Glutamatergic neuron (in vitro differentiated cells): ENCODE measurements around the gene TRPM8. TPM values are rescaled to one million over a fixed set of nuclear protein-coding genes. Genes with fewer than 3 reads are reported as not detected.

ENCODE experiments used
- DNase-seq: peaks from one replicate; pipeline ENCODE4 v3.0.0; 2022
- H3K27ac Mint-ChIP-seq: one replicate; pipeline ENCODE4 v1.8.0; 2020; ENCODE audit warnings: mild to moderate bottlenecking, mixed read lengths, inconsistent platforms; ENCODE audit not compliant: unreplicated experiment
- H3K27me3 Mint-ChIP-seq: one replicate; pipeline ENCODE4 v1.8.0; 2020; ENCODE audit warnings: mild to moderate bottlenecking, moderate library complexity, mixed read lengths, inconsistent platforms; ENCODE audit not compliant: unreplicated experiment
- H3K36me3 Mint-ChIP-seq: one replicate; pipeline ENCODE4 v1.8.0; 2020; ENCODE audit warnings: mild to moderate bottlenecking, mixed read lengths, inconsistent platforms; ENCODE audit not compliant: unreplicated experiment
- H3K4me1 Mint-ChIP-seq: one replicate; pipeline ENCODE4 v1.8.0; 2020; ENCODE audit warnings: mild to moderate bottlenecking, low read depth, mixed read lengths, inconsistent platforms; ENCODE audit not compliant: unreplicated experiment
- H3K4me3 Mint-ChIP-seq: one replicate; pipeline ENCODE4 v1.8.0; 2020; ENCODE audit warnings: mild to moderate bottlenecking, mixed read lengths, inconsistent platforms; ENCODE audit not compliant: unreplicated experiment
- H3K9me3 Mint-ChIP-seq: one replicate; pipeline ENCODE4 v1.8.0; 2020; ENCODE audit warnings: mild to moderate bottlenecking, moderate library complexity, mixed read lengths, inconsistent platforms; ENCODE audit not compliant: unreplicated experiment
- CTCF ChIP-seq: fragments of 200-600 bp; sonication (generic); IDR thresholded peaks from one replicate; pipeline ENCODE4 v1.5.0; 2021; ENCODE audit not compliant: partially characterized antibody, unreplicated experiment
- total RNA-seq: library from RNA; stranded (reverse); fragmentation: NEBNext Ultra II Directional; extraction: Animal tissue kit (Norgen Biotek cat#: 25700); gene quantifications from one replicate; pipeline ENCODE4 v1.2.1, GENCODE V29; 2021; ENCODE audit not compliant: unreplicated experiment

TRPM8 gene
- total RNA-seq, 1 donor from 2014 or later = not detected

GRCh38 chr2:234001380-234002160 is 84.4 kb downstream of the TRPM8 start:
- peaks cover 3% of the 10 kb centered on the region for H3K27me3 Mint-ChIP-seq
- TF ChIP-seq CTCF = no peak
- H3K9me3 Mint-ChIP-seq = no peaks in the 10 kb centered on the region
- H3K4me1 Mint-ChIP-seq = peaks cover 4% of the 10 kb centered on the region
- no peaks in the 10 kb centered on the region for H3K36me3 Mint-ChIP-seq
- no peak for DNase-seq
- no peak overlapping the region for H3K27ac Mint-ChIP-seq
- H3K4me3 Mint-ChIP-seq = no peak overlapping the region

GRCh38 chr2:234002281-234002680 is 85.1 kb downstream of the TRPM8 start:
- Mint-ChIP-seq H3K27ac (no peak overlapping the region), H3K4me3 (no peak overlapping the region), H3K9me3 (no peaks in the 10 kb centered on the region), H3K27me3 (peaks cover 2% of the 10 kb centered on the region), H3K4me1 (peaks cover 4% of the 10 kb centered on the region), H3K36me3 (no peaks in the 10 kb centered on the region)
- TF ChIP-seq CTCF = no peak
- no peak for DNase-seq

GRCh38 chr2:234003972-234004617 is 86.9 kb downstream of the TRPM8 start:
- peaks cover 2% of the 10 kb centered on the region for H3K27me3 Mint-ChIP-seq
- H3K4me3 Mint-ChIP-seq = no peak overlapping the region
- peaks cover 4% of the 10 kb centered on the region for H3K4me1 Mint-ChIP-seq
- TF ChIP-seq CTCF = no peak
- DNase-seq = no peak
- H3K36me3 Mint-ChIP-seq = no peaks in the 10 kb centered on the region
- no peaks in the 10 kb centered on the region for H3K9me3 Mint-ChIP-seq
- no peak overlapping the region for H3K27ac Mint-ChIP-seq

GRCh38 chr2:234005126-234005525 is 88.0 kb downstream of the TRPM8 start:
- no peak for TF ChIP-seq CTCF

GRCh38 chr2:234006501-234006900 is 89.3 kb downstream of the TRPM8 start:
- TF ChIP-seq CTCF = no peak
- H3K9me3 Mint-ChIP-seq = no peaks in the 10 kb centered on the region
- H3K27ac Mint-ChIP-seq = no peak overlapping the region
- DNase-seq = no peak
- H3K27me3 Mint-ChIP-seq = peaks cover 2% of the 10 kb centered on the region
- H3K36me3 Mint-ChIP-seq = no peaks in the 10 kb centered on the region
- peaks cover 2% of the 10 kb centered on the region for H3K4me1 Mint-ChIP-seq
- H3K4me3 Mint-ChIP-seq = no peak overlapping the region

More at GRCh38 chr2:234005126-234005525, 88.0 kb downstream of the TRPM8 start:
- H3K9me3 Mint-ChIP-seq = no peaks in the 10 kb centered on the region
- peaks cover 4% of the 10 kb centered on the region for H3K4me1 Mint-ChIP-seq
- H3K27ac Mint-ChIP-seq = no peak overlapping the region
- H3K36me3 Mint-ChIP-seq = no peaks in the 10 kb centered on the region
- peaks cover 2% of the 10 kb centered on the region for H3K27me3 Mint-ChIP-seq
- no peak overlapping the region for H3K4me3 Mint-ChIP-seq
- no peak for DNase-seq
